ENCODE data around the gene SPAG6.

Gene SPAG6

DNA sequence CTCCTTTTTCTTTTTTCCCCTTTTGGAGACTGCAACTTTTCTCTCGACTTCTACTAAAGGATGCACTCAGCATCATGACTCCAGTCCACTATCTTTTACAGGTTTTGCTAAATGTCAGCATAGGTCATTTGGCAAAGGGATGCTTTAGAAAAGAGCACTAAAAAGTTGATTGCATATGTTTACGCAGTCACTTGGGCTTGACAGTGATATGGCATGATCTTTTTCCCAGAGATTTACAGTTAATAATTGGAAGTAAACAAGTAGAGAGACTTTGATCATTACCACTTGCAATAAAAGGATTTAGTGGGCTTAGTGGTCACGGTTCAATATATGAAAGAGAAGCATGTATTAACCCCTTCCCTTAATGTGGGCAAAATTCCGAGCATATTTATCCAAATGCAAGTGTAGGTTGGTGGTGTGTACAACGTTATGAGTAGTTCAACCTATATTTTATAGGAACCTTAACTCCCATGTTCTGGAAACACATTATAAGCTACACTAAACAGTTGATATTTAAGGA, 22.6 kb upstream of the SPAG6 start:
- no peak for DNase-seq

DNA sequence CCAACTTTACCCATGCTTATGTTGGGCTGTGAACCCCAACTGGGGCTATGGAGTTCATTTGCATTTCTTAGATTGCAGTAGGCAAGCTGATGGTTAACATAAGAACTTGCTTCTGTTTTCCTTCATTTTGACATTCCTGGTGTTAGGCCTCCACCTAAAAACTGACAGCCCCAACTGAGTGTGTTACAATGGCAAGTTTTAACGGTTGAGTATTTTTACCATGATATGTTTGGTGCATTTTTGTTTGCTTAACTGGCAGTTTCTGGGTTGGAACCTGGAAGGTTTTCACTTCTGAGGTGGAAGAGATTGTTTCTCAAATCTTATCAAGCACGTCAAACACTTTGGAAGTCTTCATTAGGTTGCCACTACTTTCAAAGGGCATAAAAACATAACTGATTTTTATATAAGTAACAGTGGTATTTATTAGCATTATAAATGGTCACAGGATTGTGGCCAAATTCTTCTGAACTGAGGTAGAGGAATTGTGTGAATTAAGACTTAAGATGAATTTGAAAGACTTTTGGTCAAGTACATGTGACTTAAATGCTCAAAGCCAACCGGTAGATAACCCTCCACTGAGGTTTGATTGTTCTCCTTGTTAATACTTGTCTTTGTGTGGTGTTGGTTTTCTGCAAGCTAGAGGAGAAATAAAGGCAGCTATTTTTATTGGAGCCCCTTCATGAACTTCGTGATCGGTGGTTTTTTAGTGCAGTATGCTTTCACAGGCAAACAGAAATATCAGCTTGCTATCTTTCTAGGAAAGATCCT, 21.6 kb upstream of the SPAG6 start:
- no peak for DNase-seq

DNA sequence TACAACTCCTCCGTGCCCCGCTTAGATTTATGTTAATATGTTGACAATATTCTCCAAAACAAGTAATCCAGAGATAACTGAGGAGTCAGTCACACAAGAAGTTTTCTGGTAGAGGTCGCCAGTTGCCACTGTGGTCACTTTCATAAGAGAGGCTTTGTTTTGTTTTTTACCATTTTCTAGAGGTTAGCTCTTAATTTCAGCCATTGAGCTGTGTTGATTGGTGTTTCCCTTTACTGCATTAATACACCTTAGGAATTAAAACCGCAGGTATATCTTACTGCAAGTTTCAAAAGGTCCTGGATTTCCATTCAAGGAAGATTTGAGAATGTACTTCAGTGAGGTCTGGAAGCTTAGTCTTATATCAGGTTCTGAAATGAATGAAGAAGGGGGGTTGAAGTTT, 20.9 kb upstream of the SPAG6 start:
- DNase-seq: no peak

DNA sequence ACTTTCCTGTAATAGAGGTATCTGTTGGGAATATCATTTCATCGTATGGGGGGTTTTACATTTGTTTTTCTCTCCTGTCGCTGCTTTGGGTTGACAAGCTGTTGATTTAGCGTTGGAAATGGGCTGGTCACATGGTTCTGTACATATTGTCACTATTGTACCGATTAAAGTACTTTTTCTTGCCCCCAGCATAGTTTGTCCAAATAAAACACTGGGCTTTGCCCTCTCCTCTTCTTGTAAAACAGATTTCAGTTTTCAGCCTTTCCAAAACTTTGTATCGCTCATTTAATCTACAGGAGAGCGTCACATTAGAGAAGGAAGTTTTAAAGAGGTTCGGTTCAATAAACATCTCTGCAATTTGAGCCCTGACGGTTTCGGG, 20.4 kb upstream of the SPAG6 start:
- no peak for DNase-seq

DNA sequence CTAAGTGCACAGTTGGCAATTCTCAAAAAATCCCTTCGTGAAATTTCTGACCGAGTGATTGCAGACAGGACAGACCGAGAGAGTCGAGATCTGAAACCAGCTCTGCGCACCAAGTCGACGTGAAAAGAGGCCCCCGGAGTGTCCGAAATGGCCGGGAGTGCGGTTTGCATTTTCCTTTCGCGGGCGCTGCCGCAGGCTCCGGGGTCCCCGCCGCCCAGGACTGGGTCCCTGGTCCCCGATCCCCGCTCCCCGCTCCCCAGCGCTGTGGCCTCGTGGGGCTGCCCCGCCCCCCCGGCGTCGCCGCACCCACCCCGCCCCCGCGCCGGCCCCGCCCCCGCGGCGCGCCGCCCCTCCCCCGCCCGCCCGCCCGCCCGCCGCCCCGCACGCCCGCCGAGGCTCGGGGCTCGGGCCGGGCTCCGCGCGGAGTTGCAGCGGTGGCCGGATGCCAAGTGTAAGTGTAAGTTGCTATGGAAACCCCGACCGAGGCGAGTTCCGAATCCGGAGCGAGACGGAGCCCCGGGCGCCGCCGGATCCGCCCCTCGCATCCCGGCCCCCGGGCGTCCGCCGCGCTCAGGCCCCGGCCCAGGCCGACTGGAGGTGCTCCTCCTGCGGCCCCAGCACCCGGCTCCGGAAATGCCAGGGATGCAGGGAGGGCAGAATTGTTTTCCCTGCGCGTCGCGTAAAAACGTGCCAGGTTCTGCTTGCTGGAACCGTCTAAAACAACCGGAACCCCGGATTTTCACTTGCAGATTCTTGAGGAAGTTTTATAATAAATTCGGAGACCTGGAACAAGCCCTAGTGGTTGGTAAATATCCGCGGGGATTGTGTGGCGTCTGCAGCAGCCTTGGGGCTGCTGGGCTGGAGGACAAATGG, 19.8 kb upstream of the SPAG6 start:
- peak; percentile 65 for DNase-seq

DNA sequence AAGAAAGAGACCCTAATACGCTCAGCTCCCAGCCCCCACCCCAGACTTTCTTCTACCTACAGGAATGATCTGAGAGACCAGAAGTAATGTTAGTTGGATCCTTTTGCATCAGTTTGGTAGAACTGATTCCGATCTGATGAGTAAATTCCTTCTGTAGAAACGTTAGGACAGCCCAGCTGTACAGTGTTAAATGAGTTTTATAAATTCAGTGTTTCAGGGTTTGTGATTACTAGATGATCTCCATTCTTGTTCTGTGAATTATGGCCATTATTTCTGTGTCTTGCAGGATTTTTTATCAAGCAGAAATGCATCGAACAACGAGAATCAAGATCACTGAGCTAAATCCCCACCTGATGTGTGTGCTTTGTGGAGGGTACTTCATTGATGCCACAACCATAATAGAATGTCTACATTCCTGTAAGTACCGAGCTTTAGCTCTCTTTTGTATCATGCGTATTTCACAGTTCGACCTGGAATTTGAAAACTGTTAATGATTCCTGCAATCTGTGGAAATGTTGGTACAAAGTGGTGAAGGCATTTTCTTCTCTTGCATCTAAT, 19.1 kb upstream of the SPAG6 start:
- no peak for DNase-seq

DNA sequence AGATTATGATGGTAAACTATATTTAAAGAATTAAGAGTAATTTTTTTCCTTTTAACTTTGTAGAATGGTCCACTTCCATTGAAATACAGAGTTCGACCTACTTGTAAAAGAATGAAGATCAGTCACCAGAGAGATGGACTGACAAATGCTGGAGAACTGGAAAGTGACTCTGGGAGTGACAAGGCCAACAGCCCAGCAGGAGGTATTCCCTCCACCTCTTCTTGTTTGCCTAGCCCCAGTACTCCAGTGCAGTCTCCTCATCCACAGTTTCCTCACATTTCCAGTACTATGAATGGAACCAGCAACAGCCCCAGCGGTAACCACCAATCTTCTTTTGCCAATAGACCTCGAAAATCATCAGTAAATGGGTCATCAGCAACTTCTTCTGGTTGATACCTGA, 16.1 kb upstream of the SPAG6 start:
- DNase-seq: no peak

DNA sequence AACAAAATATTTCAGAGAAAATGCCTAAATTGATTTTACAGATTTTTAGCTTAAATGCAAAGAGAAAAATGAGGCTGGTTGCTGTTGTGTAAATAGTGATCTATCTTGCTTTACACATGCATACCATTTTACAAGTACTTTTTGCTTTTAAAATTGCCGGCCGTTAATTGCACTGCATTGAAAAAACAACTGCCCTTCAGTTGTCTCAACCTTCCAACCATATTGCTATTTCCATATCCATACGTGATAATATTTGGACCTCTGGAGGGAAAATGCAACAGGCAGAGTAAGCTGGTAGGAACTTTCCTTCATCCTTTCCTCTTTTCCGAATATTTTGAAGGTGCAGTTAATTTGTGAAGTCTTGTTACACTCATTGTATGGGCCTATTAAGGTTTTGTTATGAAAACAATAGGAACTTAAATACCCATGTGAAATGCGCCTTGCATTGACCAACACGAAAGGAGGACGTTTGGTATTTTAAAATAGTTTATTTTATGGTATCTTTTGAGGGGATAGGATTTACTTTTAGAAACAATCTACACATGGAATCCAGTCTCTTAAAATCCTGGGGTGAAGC, 13.1 kb upstream of the SPAG6 start:
- DNase-seq: no peak

DNA sequence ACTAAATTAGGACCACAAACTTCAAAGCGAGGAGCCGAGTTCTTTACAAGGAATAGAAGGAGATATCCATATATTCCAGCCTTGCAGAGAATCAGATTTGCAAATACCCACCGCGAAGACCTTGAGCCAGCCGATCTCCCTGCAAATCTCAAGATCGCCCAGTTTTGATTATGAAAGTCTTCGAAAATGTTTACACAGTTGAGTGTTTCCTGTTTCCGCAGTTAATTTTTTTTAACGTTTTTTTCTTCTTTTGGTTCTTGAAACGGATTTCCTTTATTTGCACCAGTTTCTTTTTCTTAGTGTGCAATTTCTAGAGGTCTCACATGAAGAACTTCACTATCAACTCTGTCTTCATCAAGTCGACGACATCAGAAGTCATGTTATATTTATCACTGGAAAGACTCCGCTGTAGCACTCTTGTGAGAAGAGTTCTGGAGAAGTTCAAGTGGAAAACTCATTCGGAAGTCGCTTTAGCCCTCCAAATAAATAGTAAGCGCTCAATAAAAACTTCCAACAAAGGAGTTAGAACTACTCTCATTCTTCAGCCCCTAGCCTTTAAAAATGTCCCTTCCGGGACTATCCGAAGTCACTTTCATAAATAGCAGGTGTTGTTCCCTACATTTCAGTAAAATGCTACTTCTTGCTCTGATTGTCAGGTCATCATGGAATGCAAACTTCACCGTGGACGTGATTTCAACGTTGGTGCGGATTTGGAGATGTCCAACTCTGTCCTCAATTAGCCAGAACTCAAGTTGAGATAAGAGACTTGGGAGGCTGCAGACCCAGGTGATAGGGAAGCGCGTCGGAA, 11.9 kb upstream of the SPAG6 start:
- no peak for DNase-seq

DNA sequence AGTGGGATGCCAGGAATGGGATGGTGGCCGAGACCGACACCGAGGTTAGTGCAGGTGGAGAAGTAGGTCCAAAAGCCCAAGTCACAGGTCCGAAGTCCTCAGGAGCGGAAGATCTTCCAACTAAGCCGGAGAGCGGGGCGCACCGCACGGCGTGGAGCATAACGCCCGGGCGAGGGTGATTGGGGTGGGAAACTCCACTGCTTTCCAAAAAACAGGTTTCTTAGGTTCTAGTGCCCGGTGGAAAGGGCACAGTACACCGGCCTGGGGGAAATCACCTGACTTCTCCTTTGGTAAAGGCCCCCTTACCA, 11.4 kb upstream of the SPAG6 start:
- no peak for DNase-seq

DNA sequence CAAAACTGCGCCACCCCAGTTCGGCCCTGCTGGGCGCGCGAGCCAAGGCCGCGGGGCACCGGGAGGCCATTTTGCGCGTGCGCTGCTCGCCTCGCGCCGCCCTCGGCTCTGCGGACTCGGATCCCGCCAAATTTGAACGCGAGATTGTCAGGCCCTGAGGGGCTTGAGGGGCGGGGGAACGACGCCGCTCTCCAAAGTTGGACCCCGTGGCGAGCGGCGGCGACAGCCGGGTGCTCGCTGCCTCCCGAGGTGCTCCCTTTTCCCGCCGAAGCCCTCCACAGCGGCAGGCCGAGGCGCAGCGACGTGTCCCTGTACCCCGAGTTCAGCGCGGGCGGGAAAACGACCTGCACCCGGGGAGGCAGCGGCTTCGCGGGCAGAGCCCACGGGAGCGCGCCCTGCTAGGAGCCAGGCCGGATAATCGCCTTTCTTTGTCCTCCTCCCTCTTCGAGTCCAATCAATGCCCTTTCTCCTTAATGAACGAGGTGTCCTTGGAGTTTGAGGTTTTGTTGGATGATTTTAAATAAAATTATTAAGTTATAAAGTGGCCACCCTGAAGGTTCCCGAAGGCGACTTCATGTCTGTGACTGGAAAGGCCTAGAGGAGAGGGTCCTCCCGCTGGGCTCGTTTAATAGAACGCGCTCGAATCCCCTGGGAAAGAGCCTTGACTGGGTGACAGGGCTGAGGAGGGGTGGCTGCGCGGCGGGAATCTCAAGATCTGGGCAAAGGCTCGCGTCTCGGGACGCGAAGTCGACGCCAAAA, 10.7 kb upstream of the SPAG6 start:
- DNase-seq: no peak

DNA sequence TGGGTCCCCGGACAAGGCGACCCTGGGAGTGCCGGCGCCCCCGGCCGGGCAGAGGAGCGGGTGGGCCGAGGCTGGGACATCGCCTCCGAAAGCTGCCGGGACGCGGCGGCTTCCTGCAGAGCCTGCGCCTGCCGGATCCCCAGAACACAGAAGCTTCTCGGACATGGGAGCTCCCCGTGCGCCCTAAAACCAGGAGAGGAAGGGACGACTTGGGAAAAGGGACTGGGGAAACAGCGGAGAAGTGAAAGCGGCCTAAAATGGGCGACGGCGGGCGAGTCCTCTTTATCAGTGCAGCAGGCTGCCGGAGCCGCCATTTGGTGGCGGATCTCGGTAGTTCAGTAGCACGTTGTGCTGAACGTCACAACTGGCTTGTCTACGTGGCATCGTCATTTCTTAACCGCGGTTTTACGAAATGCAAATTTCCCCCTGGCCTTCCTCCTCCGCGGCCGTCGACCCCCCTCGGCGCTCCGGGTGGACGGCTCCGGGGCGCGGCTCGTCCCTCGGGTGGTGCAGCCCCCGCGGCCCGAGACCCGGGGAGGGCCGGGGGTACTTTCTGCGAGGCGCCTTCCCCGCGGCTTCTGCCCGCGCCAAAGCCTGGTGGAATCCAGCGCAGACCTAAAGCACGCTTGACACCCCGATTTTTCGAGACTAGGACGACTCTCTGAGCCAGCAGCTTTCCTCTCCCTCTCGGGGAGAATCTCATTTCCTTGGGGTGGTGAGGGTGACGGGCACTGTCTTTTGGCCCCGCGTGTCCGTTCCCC, 9.9 kb upstream of the SPAG6 start:
- peak; percentile 59 for DNase-seq

DNA sequence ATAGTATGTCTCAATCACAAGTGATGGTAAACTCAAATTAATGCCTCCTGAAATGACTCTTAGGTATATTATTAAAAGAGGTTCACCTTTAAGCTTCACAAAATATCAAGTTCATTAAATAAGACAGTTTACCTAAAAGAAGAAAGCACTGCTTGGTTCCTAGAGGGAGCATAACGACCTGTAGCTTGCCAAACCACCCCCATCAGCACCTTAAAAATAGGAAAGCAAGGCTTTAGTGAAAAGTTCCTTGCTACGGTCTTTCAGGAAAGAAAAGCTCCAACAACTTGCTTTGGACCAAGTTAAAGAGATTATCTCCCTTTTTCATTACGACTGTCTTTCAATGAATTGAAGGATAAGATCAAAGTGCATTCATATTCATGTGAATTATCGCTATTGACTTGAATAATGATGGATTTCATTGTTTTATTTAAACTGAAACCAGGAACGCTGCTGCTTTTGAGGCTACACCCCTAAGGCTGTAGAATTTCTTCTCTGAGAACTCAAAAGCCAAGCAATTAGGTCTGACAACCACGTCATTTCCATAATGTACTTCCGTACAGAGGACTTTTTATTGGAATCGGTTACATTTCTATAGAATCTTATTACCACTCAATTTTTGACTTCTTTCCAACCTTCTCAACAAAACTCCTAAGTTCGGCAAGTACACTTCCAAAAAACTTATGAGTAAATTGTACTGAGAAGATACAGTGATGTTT, 7.0 kb upstream of the SPAG6 start:
- DNase-seq: no peak

DNA sequence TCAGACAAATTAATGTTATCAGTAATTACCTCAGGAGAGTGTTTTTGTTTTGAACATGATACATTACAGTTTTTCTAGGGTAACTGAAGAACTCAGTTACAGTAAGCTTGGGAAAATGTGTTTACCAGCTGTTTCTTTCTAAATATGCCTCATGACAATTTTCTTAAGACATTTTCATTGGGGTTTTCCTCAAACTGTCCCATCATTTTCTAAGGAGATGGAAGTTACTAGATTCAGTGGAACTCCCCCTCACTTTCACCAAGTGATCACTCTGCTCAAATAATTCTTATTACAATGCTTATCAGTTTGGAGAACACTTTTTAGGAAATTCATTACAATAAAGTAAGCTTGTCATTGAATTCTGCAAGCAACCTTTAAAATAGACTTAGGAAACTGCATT, 6.4 kb upstream of the SPAG6 start:
- no peak for DNase-seq

DNA sequence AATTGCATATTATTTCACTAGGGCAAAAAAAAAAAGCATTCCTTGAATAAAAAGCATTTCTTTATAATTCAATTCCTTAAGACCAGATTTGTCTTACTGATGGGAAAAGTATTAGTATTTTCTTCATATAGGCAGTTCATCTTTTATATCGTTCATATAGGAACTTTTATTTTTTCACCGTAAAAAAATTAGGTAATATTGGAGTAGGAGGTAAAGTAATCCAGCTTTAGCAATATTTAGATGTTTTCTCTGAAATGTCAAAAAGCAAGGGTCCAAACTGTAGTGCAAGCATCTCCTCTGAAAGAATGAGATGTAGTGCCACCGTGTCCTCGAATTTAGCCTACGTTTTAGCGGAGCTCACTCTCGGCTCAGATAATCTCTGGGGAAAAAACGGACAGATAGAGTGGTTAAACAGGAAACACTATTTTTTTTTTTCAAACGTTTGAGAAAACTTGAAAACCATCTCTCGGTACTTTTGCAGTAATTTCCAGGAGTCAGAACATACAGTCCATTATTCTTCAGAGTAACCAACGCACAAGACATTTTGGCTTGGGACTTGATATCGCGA, 5.5 kb upstream of the SPAG6 start:
- DNase-seq: no peak

DNA sequence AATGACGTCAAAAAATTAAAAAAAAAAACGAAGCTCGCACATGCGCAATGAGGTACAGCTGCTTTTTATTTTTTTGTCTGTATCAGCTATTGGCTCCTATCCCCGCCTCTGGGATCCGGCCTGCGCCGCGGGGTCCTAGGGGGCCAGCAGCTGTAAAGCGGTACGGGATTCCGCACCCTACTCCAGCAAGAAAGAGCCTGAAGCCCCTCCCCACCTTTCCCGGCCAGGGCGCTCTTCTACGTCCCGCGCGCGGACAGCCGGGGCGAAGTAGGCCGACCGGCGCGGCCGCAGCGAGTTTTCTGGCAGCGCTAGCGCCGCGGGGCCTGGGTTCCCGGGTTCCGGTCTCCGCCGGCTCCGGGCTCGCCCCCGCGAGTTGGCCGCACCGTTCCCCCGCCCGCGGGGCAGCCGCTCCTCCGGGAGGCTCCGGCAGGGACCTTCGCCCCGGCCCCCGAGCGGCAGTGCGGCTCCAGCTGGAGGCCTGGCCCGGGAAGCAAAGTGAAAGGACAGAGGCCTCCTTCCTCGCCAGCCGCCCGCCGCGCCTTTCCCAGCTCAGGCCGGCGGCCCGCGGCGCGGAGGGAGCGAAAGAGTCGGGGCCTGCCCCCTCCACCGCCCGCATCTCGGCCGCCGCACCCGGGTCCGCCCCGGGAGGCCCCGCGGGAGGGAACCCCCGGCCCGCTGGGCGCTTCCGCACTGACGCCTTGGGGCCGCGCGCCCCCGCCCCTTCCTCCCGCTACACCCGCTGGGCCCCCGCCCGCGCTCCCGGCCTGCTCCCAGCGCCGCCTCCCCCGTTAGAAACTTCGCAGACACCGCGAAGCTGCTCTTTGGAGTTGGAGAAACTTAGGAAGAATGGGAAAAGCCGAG, 4.7 kb upstream of the SPAG6 start:
- no peak for DNase-seq

DNA sequence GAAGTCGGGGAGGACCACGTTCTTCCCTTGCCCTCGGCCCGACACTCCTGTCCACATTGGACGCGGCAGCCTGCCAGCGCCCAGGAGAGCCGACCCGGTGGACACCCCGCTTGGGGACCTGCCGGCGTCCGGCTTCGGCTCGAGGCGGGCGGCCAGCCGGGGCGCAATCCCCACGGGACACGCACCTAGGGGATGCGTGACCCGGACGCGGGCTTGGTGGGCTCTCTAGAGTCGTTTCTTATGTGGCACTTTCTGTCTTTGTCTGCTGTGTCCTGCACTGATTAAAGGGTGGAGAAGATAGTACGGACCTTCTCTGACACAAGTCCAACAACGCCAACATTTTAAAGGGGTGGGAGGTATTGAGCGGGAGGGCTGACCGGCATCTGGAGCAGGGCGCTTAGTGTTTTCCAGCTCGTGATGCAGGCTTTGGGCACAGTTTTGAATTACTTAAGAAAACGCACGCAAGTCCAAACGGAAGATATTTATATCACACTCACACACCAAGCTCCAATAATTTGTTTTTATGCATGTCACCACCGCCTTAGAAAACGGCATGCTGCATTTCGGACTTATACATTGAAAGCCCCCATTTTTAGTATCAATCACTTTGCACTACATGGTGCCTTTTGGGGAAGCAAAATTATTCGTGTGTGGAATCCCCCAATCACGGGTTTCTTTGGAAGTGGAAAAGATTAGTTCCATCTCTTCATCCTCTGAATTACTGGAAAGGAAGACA, 3.9 kb upstream of the SPAG6 start:
- DNase-seq: no peak

DNA sequence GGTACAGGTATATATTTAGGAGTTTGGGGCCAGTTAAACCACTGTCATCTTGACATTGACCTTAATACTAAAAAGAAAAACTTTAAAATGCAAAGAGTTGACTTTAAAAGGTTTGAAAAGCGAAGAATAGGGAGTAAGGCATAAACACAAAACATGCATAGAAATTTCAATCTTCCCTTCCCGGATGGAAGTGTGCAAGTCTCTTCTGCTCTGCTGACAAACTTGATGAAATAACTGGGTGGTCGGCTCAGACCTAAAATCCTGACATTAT, 3.4 kb upstream of the SPAG6 start:
- DNase-seq: no peak

DNA sequence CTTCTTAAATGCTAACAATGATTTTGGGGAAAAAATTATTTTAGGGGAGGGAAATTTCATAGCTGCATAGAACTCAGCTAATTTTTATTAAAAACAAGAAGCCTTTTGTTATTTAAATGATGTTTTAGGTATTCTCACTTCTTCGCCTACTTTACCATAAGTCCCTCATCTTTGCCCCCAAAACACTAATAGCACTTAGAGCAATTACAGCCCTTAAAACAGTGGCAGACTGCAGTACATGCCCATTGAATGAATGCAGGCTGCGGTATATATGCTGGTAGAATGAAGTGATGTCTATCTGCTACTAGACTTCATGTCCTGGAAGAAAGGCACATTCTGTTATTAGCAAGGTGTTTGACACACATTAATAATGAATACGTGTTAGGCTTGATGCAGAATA, 2.9 kb upstream of the SPAG6 start:
- no peak for DNase-seq

Measured in activated effector memory CD4-positive, alpha-beta T cell treated with Interleukin-2 at 50 U/mL for 16 hours (primary cell).